HuH-7.5 (cell line): Measurements from ENCODE around the gene METTL8.
"Not testable (repeated sequence)": the region's sequence is repeated elsewhere in the genome, so short reads cannot be mapped to it uniquely, and the experiment has no call there.

Source experiments
- DNase-seq: peaks from one replicate; pipeline ENCODE4 v3.0.0; 2011; ENCODE audit warnings: low spot score

METTL8 gene

GRCh38 chr2:171401947-171402346 lies 31.8 kb downstream of the METTL8 start:
- no peak for DNase-seq

DNA sequence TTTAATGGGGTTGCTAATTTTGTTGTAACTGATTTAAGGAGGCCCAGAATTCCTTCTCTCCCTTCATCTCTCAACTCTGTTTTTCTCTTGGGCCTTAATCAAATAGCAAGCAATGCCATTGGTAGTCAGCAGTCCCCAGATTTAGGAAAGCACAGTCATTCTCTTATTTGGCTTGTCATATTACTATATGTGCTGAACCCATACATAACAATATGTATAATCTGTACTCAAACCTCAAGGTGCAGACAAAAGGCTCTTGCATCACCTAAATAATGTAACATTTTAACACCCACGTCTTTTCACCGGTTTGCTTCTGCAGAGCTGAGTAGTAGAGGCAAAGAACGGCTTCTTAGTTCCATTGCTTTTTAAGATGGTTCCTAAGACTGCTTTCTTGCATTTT lies 33.4 kb downstream of the METTL8 start:
- DNase-seq = no peak

DNA sequence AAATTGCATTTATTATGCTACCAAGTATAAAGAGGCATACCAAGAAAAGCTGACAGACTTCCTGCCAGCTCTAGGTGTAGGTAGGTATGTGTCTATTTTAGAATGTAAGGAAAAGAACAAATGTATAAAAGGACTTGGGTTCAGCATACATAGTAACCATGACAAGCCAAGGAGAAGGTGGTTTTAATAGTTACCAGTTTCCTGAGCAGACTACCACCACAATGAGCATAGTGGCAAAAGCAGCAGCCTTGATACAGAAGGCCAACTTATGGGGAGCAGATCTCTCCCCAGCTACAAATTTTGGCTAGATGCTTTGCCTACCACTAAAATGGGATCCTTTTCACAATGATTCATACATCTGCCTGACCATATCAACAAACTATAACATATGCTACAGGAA lies 34.5 kb downstream of the METTL8 start:
- no peak for DNase-seq

GRCh38 chr2:171394164-171394740 lies 39.5 kb downstream of the METTL8 start:
- DNase-seq = no peak

GRCh38 chr2:171393487-171393886 lies 40.3 kb downstream of the METTL8 start:
- DNase-seq = no peak

DNA sequence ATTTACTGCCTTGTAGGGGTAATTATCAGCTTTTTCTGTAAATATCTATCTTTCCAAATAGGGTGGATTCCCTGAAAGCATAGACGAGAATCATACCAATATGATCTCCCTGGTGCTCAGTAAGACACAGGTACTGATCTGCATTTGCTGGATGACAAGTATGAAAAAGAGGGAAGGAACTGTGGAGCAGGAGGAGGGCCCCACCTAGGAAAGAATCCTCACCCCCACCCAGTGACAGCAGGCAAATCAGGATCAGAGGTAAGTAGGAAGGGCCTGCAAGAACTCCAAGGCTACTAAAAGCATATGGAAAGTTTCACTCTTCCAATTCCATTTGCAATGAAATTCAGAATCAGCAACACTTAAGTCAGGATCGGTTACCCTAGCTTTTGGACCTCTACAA lies 42.3 kb downstream of the METTL8 start:
- DNase-seq = no peak

- DNase-seq = no peak
Observed at GRCh38 chr2:171390941-171391516, 42.8 kb downstream of the METTL8 start.

DNA sequence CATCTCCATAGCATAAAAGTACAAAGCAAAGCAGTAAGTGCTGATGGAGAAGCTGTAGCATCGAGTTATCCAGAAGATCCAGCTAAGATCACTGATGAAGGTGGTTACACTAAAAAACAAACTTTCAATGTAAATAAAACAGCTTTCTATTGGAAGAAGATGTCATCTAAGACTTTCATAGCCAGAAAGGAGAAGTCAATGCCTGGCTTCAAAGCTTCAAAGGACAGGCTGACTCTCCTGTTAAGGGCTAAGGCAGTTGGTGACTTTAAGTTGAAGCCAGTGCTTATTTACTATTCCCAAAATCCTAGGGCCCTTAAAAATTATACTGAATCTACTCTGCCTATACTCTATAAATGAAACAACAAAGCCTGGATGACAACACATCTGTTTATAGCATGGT lies 44.0 kb downstream of the METTL8 start:
- DNase-seq = no peak

DNA sequence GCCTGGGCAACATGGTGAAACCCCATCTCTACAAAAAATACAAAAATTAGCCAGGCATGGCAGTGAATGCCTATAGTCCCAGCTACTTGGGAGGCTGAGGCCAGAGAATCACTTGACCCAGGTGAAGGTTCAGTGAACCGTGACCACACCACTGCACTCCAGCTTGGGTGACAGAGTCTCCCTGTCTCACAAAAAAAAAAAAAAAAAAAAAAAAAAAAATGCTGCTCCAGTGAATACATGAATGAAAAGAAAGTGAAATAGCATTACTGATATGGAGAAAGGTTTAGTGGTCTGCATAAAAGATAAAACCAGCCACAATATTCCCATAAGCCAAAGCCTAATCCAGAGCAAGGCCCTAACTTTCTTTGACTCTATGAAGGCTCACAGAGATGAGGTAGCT lies 44.5 kb downstream of the METTL8 start:
- no peak for DNase-seq

- DNase-seq = no peak
Observed at GRCh38 chr2:171387052-171387451, 46.7 kb downstream of the METTL8 start.

GRCh38 chr2:171386627-171387026 lies 47.2 kb downstream of the METTL8 start:
- no peak for DNase-seq

DNA sequence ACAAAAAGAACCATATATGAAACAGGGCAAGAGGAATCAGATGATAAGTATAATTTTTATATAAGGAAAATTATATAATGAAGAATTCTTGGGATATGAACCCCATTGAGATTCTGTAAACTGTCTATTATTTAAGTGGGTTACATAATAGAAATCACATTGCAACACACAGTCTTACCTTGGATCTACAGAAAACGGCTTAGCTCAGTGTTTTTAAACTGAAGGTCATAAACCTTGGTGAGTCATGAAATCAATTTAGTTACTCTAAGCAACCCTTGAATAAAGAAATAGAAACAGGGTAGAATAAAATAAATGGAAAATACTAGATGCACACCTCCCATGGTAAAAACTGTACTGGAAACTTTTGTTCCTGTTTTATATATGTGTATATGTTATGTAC lies 50.7 kb downstream of the METTL8 start:
- no peak for DNase-seq

DNA sequence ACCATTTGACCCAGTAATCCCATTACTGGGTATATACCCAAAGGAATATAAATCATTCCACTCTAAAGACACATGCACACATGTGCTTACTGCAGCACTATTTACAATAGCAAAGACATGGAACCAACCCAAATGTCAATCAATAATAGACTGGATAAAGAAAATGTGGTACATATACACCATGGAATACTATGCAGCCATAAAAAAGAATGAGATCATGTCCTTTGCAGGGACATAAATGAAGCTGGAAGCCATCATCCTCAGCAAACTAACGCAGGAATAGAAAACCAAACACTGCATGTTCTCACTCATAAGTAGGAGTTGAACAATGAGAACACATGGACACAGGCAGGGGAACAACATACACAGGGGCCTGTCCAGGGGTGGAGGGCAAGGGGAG lies 51.6 kb downstream of the METTL8 start:
- DNase-seq = not testable (repeated sequence)

DNA sequence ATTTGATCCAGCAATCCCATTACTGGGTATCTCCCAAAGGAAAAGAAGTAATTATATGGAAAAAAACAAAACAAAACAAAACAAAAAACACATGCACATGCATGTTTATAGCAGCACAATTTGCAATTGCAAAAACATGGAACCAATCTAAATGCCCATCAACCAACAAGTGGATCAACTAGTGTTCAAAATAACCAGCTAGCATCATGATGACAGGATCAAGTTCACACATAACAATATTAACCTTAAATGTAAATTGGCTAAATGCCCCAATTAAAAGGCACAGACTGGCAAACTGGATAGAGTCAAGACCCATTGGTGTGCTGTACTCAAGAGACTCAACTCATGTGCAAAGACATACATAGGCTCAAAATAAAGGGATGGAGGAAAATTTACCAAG lies 55.9 kb downstream of the METTL8 start:
- DNase-seq = not testable (repeated sequence)

- no peak for DNase-seq
Observed at GRCh38 chr2:171367692-171368091, 66.1 kb downstream of the METTL8 start.

DNA sequence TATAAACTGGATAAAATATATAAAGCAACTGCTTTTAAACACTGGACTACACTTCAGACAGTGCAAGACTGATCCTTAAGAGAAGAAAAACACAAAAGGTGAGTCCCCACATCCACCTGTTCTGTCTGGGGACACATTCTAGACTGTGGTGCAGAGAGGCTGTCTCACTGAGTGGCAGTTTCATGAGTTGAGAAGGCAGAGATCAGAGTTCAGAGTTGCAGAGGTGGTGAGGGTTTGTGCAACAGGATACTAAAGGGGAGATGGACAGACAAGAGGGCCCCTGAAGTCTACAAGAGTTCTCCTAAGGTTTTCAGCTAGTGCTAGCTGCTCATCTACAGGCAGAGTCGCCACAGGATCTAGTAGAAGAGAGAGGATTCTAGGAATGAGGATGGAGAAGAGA lies 68.0 kb downstream of the METTL8 start:
- no peak for DNase-seq

- no peak for DNase-seq
Observed at GRCh38 chr2:171365232-171365631, 68.6 kb downstream of the METTL8 start.

DNA sequence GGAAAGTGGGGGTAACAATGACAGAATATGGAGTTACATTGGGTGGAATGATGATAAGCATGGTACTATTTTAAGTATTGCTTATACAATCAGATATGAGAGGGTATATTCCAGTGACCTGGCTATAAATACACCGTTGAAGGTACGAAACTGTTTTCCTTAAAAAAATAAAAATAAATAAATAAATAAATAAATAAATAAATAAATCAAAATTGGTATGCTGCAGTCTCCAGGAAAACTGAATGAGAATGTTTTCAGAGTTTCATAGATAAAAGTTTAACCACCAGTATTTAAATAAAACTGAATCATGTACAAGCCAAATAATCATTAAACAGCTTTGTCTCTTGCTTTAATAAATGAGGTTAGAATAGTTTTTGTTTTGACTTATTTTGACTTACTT lies 71.4 kb downstream of the METTL8 start:
- no peak for DNase-seq

- no peak for DNase-seq
Observed at GRCh38 chr2:171360905-171361304, 72.9 kb downstream of the METTL8 start.

- DNase-seq = not testable (repeated sequence)
Observed at GRCh38 chr2:171353746-171354145, 80.0 kb downstream of the METTL8 start.

GRCh38 chr2:171348056-171348455 lies 85.7 kb downstream of the METTL8 start:
- no peak for DNase-seq

DNA sequence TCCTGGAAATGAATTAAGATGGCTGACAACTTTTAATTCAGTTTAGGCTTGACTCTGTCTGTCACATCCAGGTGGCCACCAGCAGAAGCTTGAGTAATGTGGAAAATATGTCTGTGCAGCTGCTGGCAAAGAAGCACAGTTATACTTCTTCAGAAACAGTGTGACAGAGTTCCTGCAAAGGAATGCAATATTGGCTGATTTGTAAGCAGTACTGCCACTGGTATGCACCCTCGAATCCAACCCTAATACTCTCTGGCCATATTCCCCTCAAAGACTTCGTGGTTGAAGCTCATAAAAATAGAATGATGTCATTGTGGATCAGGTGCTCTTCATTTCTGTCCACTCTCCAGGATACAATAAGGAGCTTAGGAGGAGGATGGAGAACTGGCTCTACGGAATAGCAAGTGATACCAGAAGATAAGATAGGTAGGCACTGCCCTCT lies 86.2 kb downstream of the METTL8 start:
- DNase-seq = no peak

DNA sequence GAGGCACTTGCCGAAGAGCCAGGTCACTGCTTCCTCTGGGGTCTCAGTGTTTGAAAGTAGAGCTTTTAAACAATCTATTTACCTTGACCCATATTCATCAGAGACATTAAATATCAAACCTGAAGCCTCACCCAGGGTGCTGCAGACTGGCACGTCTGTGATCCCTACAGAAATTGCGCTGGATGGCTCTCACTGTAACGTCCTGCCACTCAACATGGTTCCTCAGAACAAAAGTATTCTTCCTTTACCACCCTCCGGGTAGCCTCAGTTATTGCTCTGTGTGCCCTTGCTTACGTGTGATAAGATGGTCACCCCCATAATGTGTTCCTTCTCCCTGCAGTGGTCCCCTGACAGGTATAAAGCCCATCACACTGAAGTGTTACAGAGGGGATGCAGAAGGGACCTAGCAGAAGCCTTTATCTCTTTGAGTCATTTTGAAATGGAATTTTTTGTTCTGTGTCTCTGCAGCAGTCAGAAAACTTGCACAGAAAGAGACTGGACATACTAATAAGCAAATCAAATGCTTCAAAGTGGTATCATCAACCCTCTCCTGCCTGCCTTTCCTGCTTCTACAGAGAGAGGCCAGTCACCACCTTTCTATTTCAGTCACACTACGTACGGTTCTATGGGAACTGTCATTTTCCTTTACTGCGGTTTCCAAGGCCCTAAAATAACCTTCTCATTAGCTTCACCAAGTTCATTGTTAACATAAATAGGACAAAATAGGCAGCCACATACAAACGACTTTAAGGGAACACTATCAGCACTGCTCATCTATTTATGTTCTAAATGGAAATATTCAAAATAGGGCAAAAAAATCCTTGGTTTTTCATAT lies 86.8 kb downstream of the METTL8 start:
- DNase-seq = no peak
